ENCODE measurements around the gene AK1. TPM values are rescaled to one million over a fixed set of nuclear protein-coding genes. Genes with fewer than 3 reads are reported as not detected.

AK1 gene
- total and polyA plus RNA-seq, 9 of the 15 experiments (the other 6 are each of a cell fraction or from before 2014, with no cell fraction given), result 10.1 to 71.8 (median 39.0) TPM

DNA sequence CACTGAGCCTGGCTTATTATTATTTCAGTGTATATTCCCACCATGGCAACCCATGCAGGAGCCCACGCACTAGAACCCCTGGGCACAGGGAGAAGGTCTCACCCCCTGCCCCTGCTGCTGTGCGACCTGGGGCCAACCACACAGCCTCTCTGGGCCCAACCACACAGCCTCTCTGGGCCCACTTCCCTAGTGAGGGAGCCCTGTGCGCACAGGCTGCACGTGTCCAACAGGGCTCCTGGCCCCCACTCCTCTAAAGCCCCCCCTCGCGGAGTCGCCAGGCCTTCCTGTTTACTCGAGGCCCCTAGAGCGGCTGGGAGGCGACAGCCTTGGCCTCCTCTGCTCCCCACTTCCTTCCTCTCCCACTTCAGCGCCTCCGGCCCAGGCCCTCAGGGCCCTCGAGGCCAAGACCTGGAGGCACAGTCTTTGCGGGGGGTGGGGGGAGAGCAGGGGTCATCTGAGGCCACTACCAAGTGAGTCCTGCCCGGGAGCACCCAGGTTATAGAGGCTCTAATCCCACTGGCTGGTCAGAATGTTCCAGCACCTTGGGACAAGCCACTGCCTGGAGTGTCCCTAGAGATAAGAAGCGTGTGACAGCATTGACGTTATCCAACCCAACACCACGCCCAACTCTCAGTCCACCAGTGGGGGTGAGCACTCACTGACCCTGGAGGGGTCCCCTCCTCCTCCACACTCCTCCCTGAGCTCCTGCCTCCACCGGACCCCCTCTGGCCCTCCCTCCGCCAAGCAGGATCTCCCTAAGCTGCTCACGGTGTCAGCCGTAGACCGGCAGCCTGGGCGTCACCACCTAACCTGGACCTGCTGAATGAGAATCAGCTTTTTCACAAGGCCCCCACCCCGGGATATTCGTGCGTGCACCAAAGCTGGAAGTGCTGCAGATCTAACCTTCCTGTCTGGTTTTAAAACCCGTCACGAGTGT is 15.1 kb downstream of the AK1 start (continued):
- TF ChIP-seq MTA1 (IDR thresholded peaks at IDR 0.05; ENCODE audit: borderline replicate concordance) (peak; percentile 82), CREB3L1 (IDR thresholded peaks at IDR 0.05; ENCODE audit: borderline replicate concordance, low read depth) (peak; percentile 16; the same call in 1 of the 2 replicates), FOXJ2 (tag; IDR thresholded peaks at IDR 0.05) (peak; percentile 55; the same call in 1 of the 2 replicates), ZNF764 (CRISPR knock-in tag; IDR thresholded peaks at IDR 0.05; ENCODE audit: low read depth) (no peak), NFYB (IDR thresholded peaks at IDR 0.05; ENCODE audit: extremely low read depth, insufficient read length) (no peak), CEBPB (tag; IDR thresholded peaks at IDR 0.05) (no peak), ZNF668 (CRISPR knock-in tag; IDR thresholded peaks at IDR 0.05) (0 out of 2 replicates have a peak, but pooled peaks have one; percentile 4), SNIP1 (IDR thresholded peaks at IDR 0.05; ENCODE audit: low read depth) (peak; percentile 49; the same call in 1 of the 2 replicates), ZBTB34 (CRISPR knock-in tag; IDR thresholded peaks at IDR 0.05) (no peak), ZNF239 (CRISPR knock-in tag; IDR thresholded peaks at IDR 0.05) (no peak), HNRNPL (IDR thresholded peaks at IDR 0.05; ENCODE audit: low read depth, low read length) (no peak), CBX1 (IDR thresholded peaks at IDR 0.05; ENCODE audit: low read depth) (peak; percentile 94), KDM4B (IDR thresholded peaks at IDR 0.05; ENCODE audit: borderline replicate concordance in 2 of 2, low read depth in 1 of 2) (peak in 1 of 2 experiments; percentile 82; a peak in 1 of 4 replicates), MTA3 (IDR thresholded peaks at IDR 0.05; ENCODE audit: borderline replicate concordance) (peak; percentile 95), ZNF707 (CRISPR knock-in tag; conservative IDR thresholded peaks at IDR 0.05) (no peak)
- TF ChIP-seq, protein P1, sequence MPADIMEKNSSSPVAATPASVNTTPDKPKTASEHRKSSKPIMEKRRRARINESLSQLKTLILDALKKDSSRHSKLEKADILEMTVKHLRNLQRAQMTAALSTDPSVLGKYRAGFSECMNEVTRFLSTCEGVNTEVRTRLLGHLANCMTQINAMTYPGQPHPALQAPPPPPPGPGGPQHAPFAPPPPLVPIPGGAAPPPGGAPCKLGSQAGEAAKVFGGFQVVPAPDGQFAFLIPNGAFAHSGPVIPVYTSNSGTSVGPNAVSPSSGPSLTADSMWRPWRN (IDR thresholded peaks at IDR 0.05; ENCODE audit: low read depth), result no peak; the same call in none of the 2 replicates
- TF ChIP-seq, protein P2, sequence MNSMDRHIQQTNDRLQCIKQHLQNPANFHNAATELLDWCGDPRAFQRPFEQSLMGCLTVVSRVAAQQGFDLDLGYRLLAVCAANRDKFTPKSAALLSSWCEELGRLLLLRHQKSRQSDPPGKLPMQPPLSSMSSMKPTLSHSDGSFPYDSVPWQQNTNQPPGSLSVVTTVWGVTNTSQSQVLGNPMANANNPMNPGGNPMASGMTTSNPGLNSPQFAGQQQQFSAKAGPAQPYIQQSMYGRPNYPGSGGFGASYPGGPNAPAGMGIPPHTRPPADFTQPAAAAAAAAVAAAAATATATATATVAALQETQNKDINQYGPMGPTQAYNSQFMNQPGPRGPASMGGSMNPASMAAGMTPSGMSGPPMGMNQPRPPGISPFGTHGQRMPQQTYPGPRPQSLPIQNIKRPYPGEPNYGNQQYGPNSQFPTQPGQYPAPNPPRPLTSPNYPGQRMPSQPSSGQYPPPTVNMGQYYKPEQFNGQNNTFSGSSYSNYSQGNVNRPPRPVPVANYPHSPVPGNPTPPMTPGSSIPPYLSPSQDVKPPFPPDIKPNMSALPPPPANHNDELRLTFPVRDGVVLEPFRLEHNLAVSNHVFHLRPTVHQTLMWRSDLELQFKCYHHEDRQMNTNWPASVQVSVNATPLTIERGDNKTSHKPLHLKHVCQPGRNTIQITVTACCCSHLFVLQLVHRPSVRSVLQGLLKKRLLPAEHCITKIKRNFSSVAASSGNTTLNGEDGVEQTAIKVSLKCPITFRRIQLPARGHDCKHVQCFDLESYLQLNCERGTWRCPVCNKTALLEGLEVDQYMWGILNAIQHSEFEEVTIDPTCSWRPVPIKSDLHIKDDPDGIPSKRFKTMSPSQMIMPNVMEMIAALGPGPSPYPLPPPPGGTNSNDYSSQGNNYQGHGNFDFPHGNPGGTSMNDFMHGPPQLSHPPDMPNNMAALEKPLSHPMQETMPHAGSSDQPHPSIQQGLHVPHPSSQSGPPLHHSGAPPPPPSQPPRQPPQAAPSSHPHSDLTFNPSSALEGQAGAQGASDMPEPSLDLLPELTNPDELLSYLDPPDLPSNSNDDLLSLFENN (IDR thresholded peaks at IDR 0.05; ENCODE audit: low read depth in 2 of 2, low read length in 2 of 2), result no peak; a peak in 1 of 4 replicates
- TF ChIP-seq, protein P3, sequence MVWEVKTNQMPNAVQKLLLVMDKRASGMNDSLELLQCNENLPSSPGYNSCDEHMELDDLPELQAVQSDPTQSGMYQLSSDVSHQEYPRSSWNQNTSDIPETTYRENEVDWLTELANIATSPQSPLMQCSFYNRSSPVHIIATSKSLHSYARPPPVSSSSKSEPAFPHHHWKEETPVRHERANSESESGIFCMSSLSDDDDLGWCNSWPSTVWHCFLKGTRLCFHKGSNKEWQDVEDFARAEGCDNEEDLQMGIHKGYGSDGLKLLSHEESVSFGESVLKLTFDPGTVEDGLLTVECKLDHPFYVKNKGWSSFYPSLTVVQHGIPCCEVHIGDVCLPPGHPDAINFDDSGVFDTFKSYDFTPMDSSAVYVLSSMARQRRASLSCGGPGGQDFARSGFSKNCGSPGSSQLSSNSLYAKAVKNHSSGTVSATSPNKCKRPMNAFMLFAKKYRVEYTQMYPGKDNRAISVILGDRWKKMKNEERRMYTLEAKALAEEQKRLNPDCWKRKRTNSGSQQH (CRISPR knock-in tag; IDR thresholded peaks at IDR 0.05), result no peak
